Smooth muscle cell (in vitro differentiated cells): ENCODE results near the gene TRIM54. TPM values are rescaled to one million over a fixed set of nuclear protein-coding genes. Genes with fewer than 3 reads are reported as not detected.
"Not testable (repeated sequence)": the region's sequence is repeated elsewhere in the genome, so short reads cannot be mapped to it uniquely, and the experiment has no call there.

Source experiments
- DNase-seq: peaks from one replicate; lab custom pipeline; 2025; ENCODE audit not compliant: unreplicated experiment; lab: John Stamatoyannopoulos, UW
- H2AFZ ChIP-seq: fragments of 200-600 bp; sonication (generic); 2 replicates; pipeline ENCODE4 v1.6.0; 2016; ENCODE audit warnings: antibody characterized with exemption, low read depth, mild to moderate bottlenecking
- H3F3A ChIP-seq: fragments of 200-600 bp; sonication (generic); 2 replicates; pipeline ENCODE4 v1.6.0; 2017; ENCODE audit warnings: antibody characterized with exemption, low read depth
- H3K27ac ChIP-seq: fragments of 200-600 bp; sonication (generic); 2 replicates; pipeline ENCODE4 v1.5.1; 2016; ENCODE audit warnings: low read depth, mild to moderate bottlenecking
- H3K27me3 ChIP-seq: fragments of 200-600 bp; sonication (generic); 2 replicates; pipeline ENCODE4 v1.6.1; 2016; ENCODE audit warnings: low read depth, mild to moderate bottlenecking
- H3K36me3 ChIP-seq: fragments of 200-600 bp; sonication (generic); 2 replicates; pipeline ENCODE4 v1.5.1; 2016; ENCODE audit warnings: low read depth
- H3K4me1 ChIP-seq: fragments of 200-600 bp; sonication (generic); 2 replicates; pipeline ENCODE4 v1.5.1; 2016; ENCODE audit warnings: low read depth
- H3K4me2 ChIP-seq: fragments of 200-600 bp; sonication (generic); 2 replicates; pipeline ENCODE4 v1.6.0; 2016; ENCODE audit warnings: mild to moderate bottlenecking
- H3K4me3 ChIP-seq: fragments of 200-600 bp; sonication (generic); 2 replicates; pipeline ENCODE4 v1.5.1; 2016; ENCODE audit warnings: mild to moderate bottlenecking
- H3K79me2 ChIP-seq: fragments of 200-600 bp; sonication (generic); 2 replicates; pipeline ENCODE4 v1.6.0; 2016; ENCODE audit warnings: low read depth, mild to moderate bottlenecking
- H3K9ac ChIP-seq: fragments of 200-600 bp; sonication (generic); 2 replicates; pipeline ENCODE4 v1.6.0; 2016; ENCODE audit warnings: low read depth
- H3K9me3 ChIP-seq: fragments of 200-600 bp; sonication (generic); replicated peaks from 2 replicates; pipeline ENCODE4 v1.5.1; 2016; ENCODE audit warnings: low read depth
- H4K20me1 ChIP-seq: fragments of 200-600 bp; sonication (generic); 2 replicates; pipeline ENCODE4 v1.6.0; 2016; ENCODE audit warnings: low read depth
- CTCF ChIP-seq: fragments of 200-600 bp; sonication (generic); IDR thresholded peaks from 2 replicates; pipeline ENCODE4 v1.5.1; 2017; ENCODE audit warnings: borderline replicate concordance, mild to moderate bottlenecking, antibody characterized with exemption; ENCODE audit not compliant: insufficient read depth, poor library complexity, severe bottlenecking
- WGBS: methylation state at CpG from one replicate; pipeline ENCODE4 v1.1.7; 2016; ENCODE audit warnings: low lambda C conversion rate; 5-methylcytosine and 5-hydroxymethylcytosine counted together
- polyA plus RNA-seq: library from polyadenylated mRNA; unstranded; fragments of >200 nt; fragmentation: Nextera tagmentation; extraction: Ambion mirVana; gene quantifications from 2 replicates; pipeline ENCODE4 v1.2.1, GENCODE V29; 2016
- total RNA-seq: library from RNA; depleted of rRNA; stranded (reverse); fragments of >200 nt; gene quantifications from 2 replicates; pipeline ENCODE4 v1.2.3, GENCODE V29; 2014

TRIM54 gene
- total and polyA plus RNA-seq, 2 experiments from 2014 or later, result 0.22 TPM; not detected in 1

- Histone ChIP-seq H3K9me3 (no peaks in the 10 kb centered on the region), H3K27me3 (no peaks in the 10 kb centered on the region), H3K4me1 (peaks cover 18% of the 10 kb centered on the region), H3K4me2 (no peak overlapping the region), H3F3A (peaks cover 16% of the 10 kb centered on the region), H3K9ac (no peak overlapping the region), H3K27ac (no peak overlapping the region), H2AFZ (no peak overlapping the region), H4K20me1 (peaks cover 70% of the 10 kb centered on the region), H3K36me3 (no peaks in the 10 kb centered on the region), H3K4me3 (no peak overlapping the region), H3K79me2 (peaks cover 82% of the 10 kb centered on the region)
- WGBS, result 93% methylated on average over 6 of the region's 6 CpGs
- TF ChIP-seq CTCF, result no peak
- no peak for DNase-seq
These were observed 69.8 kb downstream of the TRIM54 start for GRCh38 chr2:27351802-27352598.

GRCh38 chr2:27353386-27353761, 71.1 kb downstream of the TRIM54 start:
- peak overlapping the region; percentile 89 for H3K4me2 ChIP-seq
- not testable (repeated sequence) for H2AFZ ChIP-seq, H3K27me3 ChIP-seq, H3K9me3 ChIP-seq, DNase-seq, H3K36me3 ChIP-seq, H3K4me3 ChIP-seq
- peaks cover 16% of the 10 kb centered on the region for H3F3A ChIP-seq
- 97% methylated on average over 5 of the region's 5 CpGs for WGBS
- H3K27ac ChIP-seq, result peak overlapping the region; percentile 93
- H3K9ac ChIP-seq, result peak overlapping the region; percentile 15
- peaks cover 79% of the 10 kb centered on the region for H3K79me2 ChIP-seq
- peaks cover 27% of the 10 kb centered on the region for H3K4me1 ChIP-seq
- H4K20me1 ChIP-seq, result peaks cover 56% of the 10 kb centered on the region

- Histone ChIP-seq H3K4me1 (peaks cover 27% of the 10 kb centered on the region), H3K9me3 (no peaks in the 10 kb centered on the region), H4K20me1 (peaks cover 54% of the 10 kb centered on the region), H3K4me3 (no peak overlapping the region), H3K27ac (peak overlapping the region; percentile 93), H3K4me2 (peak overlapping the region; percentile 89), H3K79me2 (peaks cover 77% of the 10 kb centered on the region), H3F3A (peaks cover 16% of the 10 kb centered on the region), H2AFZ (no peak overlapping the region), H3K27me3 (no peaks in the 10 kb centered on the region), H3K9ac (peak overlapping the region; percentile 87), H3K36me3 (no peaks in the 10 kb centered on the region)
- TF ChIP-seq CTCF, result no peak
- 56% methylated on average over 7 of the region's 7 CpGs for WGBS
- DNase-seq, result no peak
These were observed 71.8 kb downstream of the TRIM54 start for GRCh38 chr2:27353762-27354596.

GRCh38 chr2:27354597-27354927, 72.3 kb downstream of the TRIM54 start:
- 69% methylated on average over 7 of the region's 7 CpGs for WGBS
- Histone ChIP-seq H3K79me2 (peaks cover 73% of the 10 kb centered on the region), H2AFZ (no peak overlapping the region), H3K4me1 (peaks cover 27% of the 10 kb centered on the region), H3K36me3 (no peaks in the 10 kb centered on the region), H3K27me3 (no peaks in the 10 kb centered on the region), H3K9ac (no peak overlapping the region), H3K4me3 (peak overlapping the region; percentile 75), H4K20me1 (peaks cover 51% of the 10 kb centered on the region), H3F3A (peaks cover 16% of the 10 kb centered on the region), H3K27ac (peak overlapping the region; percentile 93), H3K4me2 (peak overlapping the region; percentile 89), H3K9me3 (no peaks in the 10 kb centered on the region)
- no peak for DNase-seq
- no peak for TF ChIP-seq CTCF
